Fibroblast of mammary gland (primary cell): Measurements from ENCODE around the gene TANGO2.

Experiments used
- DNase-seq: peaks from one replicate; pipeline ENCODE4 v3.0.0-alpha.2; 2010; ENCODE audit warnings: low read depth
- H3K4me3 ChIP-seq: 2 replicates; pipeline ENCODE4 v1.5.1; 2011; ENCODE audit warnings: low read depth, mild to moderate bottlenecking, low read length, moderate library complexity; ENCODE audit not compliant: control insufficient read depth
- TF ChIP-seq, protein P1 (sequence below): conservative IDR thresholded peaks from 2 replicates; pipeline ENCODE4 v1.5.1; 2011; ENCODE audit warnings: low read depth, low read length, inconsistent platforms; ENCODE audit not compliant: control insufficient read depth, insufficient read depth

Gene TANGO2

DNA sequence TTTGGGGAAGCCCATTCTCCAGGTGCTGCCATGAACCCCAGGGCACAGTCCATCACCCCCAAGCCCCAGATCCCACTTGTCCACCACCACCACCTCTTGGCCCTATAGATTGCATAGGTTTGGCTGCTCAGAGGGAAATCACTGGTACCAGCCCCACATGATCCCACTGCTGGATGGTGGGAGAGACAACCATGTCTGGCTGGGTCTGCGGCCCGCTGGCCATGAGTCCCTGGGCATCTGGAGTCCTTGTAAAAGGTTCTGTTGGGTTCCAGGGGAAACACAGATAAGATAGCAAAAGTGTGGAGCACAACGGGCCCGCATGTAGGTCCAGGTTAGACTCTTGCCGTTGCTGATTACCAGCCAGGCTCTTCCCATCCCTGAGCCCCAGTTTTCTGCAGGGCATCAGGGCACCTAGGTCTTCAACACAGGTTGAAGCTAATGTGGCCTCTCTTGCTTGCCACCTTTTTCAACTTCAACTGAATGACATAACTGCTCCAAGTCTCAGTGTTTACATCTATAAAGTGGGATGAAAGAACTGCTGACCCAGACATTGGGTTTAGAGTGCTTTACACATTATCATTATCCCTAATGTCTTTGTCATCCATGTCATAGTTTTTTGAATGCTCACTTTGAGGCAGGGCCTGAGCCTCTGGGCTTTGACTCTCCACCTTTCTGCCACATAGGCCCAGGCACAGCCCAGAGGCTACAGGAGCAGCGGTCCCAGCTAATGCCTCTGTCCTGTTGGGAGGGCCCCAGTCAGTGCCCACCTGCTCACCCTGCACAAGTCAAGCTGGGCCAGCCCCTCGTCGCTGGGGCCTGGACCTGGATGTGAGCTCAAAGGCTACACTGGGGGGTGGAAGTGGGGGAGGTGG, 1.0 kb upstream of the TANGO2 start:
- H3K4me3 ChIP-seq: no peak overlapping the region
- no peak for DNase-seq
- TF ChIP-seq, protein P1, sequence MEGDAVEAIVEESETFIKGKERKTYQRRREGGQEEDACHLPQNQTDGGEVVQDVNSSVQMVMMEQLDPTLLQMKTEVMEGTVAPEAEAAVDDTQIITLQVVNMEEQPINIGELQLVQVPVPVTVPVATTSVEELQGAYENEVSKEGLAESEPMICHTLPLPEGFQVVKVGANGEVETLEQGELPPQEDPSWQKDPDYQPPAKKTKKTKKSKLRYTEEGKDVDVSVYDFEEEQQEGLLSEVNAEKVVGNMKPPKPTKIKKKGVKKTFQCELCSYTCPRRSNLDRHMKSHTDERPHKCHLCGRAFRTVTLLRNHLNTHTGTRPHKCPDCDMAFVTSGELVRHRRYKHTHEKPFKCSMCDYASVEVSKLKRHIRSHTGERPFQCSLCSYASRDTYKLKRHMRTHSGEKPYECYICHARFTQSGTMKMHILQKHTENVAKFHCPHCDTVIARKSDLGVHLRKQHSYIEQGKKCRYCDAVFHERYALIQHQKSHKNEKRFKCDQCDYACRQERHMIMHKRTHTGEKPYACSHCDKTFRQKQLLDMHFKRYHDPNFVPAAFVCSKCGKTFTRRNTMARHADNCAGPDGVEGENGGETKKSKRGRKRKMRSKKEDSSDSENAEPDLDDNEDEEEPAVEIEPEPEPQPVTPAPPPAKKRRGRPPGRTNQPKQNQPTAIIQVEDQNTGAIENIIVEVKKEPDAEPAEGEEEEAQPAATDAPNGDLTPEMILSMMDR: no peak

DNA sequence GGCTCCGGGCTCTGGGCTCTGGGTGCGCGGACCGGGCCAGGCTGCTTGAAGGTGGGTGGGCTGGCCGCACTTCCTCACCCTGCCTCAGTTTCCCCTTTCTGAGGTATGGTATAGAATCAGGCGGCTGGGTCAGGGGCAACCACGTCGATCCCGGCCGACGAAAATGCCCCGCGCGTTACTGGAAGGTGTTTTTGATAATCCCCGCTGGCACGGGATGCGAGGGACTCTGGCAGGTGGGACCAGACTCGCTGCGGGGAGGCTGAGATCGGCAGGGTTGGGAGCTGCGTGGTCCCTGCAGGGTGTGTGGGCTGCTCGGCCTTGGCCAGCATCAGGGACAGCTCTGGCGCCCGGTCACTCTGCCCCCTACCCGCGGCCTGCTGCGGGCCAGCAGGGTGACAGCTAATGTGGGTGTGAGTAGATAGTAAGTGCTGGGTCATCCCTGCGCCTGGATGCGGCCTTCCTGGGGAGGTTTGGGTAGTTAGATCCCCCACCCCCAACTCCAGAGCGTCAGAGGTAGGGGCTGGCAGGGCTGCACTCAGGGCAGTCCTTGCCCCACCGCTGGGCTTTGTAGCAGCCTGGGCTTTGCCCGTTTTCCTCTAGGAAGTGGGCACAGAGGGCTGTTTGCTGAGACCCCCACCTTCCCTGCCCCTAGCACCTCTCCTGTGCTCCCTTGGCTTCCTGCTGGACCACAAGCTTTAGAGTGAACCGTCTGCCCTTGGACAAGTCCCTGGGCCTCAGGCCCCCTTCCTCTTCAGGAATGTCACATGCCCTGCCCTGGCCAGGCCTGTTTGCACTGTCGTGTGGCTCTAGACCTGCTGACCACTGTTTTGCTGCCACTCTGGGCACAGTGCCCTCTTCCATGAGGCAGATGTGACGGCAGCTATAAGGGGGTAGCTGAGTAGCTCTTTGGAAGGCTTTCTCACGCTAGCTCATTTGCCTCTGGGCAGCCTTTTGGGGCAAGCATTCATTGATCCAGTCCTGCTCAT, 579 bp downstream of the TANGO2 start:
- TF ChIP-seq, protein P1: no peak
- DNase-seq: peak; percentile 64
- peak overlapping the region; percentile 88 for H3K4me3 ChIP-seq

DNA sequence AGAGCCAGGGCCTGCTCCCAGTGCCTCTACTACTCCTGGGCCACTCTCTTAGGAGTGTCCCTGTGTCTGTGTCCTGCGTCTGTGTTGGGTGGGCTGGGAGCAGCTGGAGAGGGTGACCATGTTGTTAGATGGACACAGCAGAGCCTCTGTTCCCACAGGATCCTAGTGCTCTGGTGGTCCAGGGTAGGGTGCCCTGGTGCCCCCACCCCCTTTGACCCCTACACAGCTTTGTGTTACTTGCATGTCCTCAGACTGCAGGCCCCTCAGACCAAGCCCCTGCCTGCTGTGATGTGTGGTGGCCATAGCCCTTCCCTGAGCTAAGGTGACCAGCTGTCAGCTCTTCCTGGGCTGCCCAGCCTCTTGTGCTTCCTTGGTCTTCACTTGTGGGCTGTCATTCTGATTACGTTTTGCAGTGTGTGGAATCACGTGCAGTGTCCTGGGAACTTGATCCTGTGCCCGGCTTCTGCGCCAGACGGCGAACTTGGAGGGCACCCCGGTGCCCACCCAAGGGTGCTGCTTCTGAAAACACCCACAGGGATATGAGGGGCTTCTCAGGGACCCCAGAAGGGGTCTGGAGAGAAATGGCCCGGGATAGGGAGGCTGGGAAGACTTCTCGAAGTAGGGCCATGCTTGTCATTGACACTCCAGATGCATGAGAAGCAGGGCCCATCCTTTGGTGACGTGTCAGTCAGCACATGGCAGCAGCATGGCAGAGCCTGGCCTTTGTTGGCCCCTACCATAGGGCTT, 1.5 kb downstream of the TANGO2 start:
- no peak overlapping the region for H3K4me3 ChIP-seq
- TF ChIP-seq, protein P1: no peak
- DNase-seq: no peak

DNA sequence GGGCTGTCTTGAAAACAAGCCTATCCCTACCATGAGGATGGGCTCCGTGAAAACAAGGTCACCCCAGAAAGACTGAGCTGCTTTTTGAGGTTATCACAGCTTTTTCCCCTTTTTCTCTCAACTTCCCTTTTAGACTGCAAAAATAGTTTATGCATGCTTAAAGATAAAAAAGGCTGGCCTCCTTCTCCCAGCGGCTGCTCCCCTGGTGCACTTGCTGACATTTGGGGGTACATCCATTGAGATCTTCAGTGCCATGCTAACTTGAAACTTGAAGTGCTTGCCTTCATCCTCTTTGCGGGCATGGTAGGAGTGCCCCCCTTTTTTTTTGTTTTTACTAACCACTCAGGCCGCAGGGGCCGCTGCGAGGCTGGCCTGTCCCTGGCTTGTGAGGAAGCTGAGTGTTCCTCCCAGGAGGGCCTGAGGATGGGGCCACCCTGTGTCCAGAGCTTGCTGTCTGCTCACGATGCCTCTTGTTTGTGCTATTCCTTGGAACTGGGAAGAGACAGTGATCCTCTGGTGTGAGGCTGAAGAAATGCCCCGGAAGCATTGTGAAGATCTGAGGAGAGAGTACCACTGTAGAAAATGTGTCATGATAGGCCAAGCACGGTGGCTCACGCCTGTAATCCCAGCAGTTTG, 2.2 kb downstream of the TANGO2 start:
- DNase-seq: no peak
- TF ChIP-seq, protein P1: no peak
- H3K4me3 ChIP-seq: no peak overlapping the region

DNA sequence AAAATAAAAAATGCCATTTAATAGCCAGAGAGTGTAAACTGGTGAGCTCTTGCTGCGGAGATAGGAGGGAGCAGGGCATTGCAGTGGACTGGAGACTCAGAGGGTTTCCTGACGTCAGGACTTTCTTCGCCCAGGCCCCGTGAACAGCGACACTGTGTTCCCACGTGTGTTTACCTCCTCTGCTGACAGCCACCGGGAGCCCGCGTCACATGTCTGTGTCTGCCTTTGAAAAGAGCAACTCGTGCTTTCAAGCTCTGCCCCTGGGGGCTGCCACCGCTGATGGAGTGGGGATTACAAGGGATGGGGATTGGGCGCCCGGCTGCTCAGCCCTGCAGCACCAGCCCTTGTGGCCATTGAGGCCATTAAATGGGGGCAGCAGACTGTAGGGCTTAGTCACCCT, 3.3 kb downstream of the TANGO2 start:
- no peak overlapping the region for H3K4me3 ChIP-seq
- TF ChIP-seq, protein P1: no peak
- no peak for DNase-seq
